Left colon (tissue), 2 donors: ENCODE measurements around the gene GALK1. TPM values are rescaled to one million over a fixed set of nuclear protein-coding genes. Genes with fewer than 3 reads are reported as not detected.

Experiments used
- ATAC-seq: fragments of 200-7000 bp; cut with Tn5 transposase; one replicate; pipeline ENCODE4 v1.9.1; 2020; ENCODE audit warnings: mild to moderate bottlenecking, moderate library complexity
- DNase-seq, 2 donors: peaks; one replicate each; pipeline ENCODE4 v3.0.0-alpha.2; 2020
- intact Hi-C, 2 donors: fragments of 100-400 bp; cut with DNase I in 1 of 2; cut with micrococcal nuclease in 1 of 2; formaldehyde crosslinking; loops; one replicate each; pipeline versions ENCODE4 v1.11.2 to v1.14.0; 2022; cut with DNase I, micrococcal nuclease
- microRNA-seq, 2 donors: library from miRNA; unstranded; fragments of <30 nt; microRNA quantifications; one replicate each; pipeline versions ENCODE4 v1.1.0 to v1.2.0, GENCODE V29; 2020
- total RNA-seq, 2 donors: library from RNA; stranded (reverse); fragmentation: NEBNext Ultra II Directional; extraction: Animal tissue kit (Norgen Biotek cat#: 25700); gene quantifications; one replicate each; pipeline ENCODE4 v1.2.1, GENCODE V29; 2021
- donor health status: DM: no; HTN: no; CAD: no.
- donor health status: DM: yes; HTN: yes; CAD: no.

GALK1 gene
- total RNA-seq, 2 donors from 2014 or later = 14.1 to 16.9 TPM

GRCh38 chr17:75720656-75721462 is 44.1 kb downstream of the GALK1 start, which contains the start of gene ITGB4:
Gene ITGB4 (plus strand): TSS chr17:75721459. CDS start chr17:75724704, 3,245 bp downstream.
- ATAC-seq = peak; percentile 64
- intact Hi-C loops = no loop called here
- DNase-seq = peak; percentile 89

GRCh38 chr17:75719732-75720131 is 45.3 kb downstream of the GALK1 start:
- DNase-seq (no peak), ATAC-seq (no peak)
- intact Hi-C loops = no loop called here

DNA sequence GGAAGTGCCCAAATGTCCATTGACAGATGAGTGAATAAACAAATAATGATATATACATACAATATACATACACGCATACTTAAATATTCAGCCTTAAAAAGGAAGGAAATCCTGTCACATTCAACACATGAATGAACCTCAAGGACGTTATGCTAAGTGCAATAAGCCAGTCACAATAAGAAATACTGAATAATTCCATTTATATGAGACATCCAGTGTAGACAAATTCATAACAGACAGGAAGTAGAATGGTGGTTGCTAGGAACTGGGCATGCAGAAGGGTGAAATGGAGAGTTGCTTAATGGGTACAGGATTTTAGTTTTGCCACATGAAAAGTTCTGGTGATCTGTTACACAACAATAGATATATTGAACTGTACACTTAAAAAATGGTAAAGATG is 52.5 kb downstream of the GALK1 start:
- intact Hi-C loops = no loop called here
- no peak for ATAC-seq

More for the DNA sequence above, 52.5 kb downstream of the GALK1 start:
- DNase-seq = no peak

Small RNAs within 50 kb of the gene (microRNA-seq; reads per million reads assigned to microRNA genes)
- gene MIR4738 = 2.1 to 5.4 reads per million in 2 donors

Other genes with a start within 250 kb of the GALK1 start
- gene CASKIN2, start 249.7 kb downstream of the GALK1 start, total RNA-seq = 10 to 100 TPM; 28.4 to 30.6 TPM
- gene TSEN54, start 248.7 kb downstream of the GALK1 start, total RNA-seq = 10 to 100 TPM; 30.1 to 38.9 TPM
- 100 to 1,000 TPM; 447 to 529 TPM for gene LLGL2, start 239.5 kb downstream of the GALK1 start, total RNA-seq
- gene MYO15B, start 177.4 kb downstream of the GALK1 start, total RNA-seq = 100 to 1,000 TPM; 575 to 676 TPM
- gene SMIM5, start 131.8 kb downstream of the GALK1 start, total RNA-seq = 10 to 100 TPM; 15.4 to 28.3 TPM
- gene RECQL5, start 98.0 kb downstream of the GALK1 start, total RNA-seq = 10 to 100 TPM; 23.2 to 27.0 TPM
- gene SAP30BP, start 97.9 kb downstream of the GALK1 start, total RNA-seq = 10 to 100 TPM; 72.1 to 72.5 TPM
- gene ITGB4, start 43.7 kb downstream of the GALK1 start, total RNA-seq = 100 to 1,000 TPM; 252 to 318 TPM
- 10 to 100 TPM; 18.3 to 21.8 TPM for gene UNK, start 19.6 kb upstream of the GALK1 start, total RNA-seq
- gene UNC13D, start 79.2 kb upstream of the GALK1 start, total RNA-seq = 10 to 100 TPM; 20.5 to 31.0 TPM
- gene WBP2, start 90.1 kb upstream of the GALK1 start, total RNA-seq = 100 to 1,000 TPM in 1 of 2 donors, 10 to 100 TPM in 1; 96.5 to 105 TPM
- gene TRIM47, start 113.4 kb upstream of the GALK1 start, total RNA-seq = 10 to 100 TPM; 44.8 to 61.8 TPM
- 10 to 100 TPM; 15.0 to 18.7 TPM for gene TRIM65, start 131.8 kb upstream of the GALK1 start, total RNA-seq
- gene MRPL38, start 139.7 kb upstream of the GALK1 start, total RNA-seq = 100 to 1,000 TPM in 1 of 2 donors, 10 to 100 TPM in 1; 84.2 to 111 TPM
- 1 to 10 TPM; 5.2 to 5.5 TPM for gene FBF1, start 175.8 kb upstream of the GALK1 start, total RNA-seq
- 100 to 1,000 TPM; 170 to 225 TPM for gene ACOX1, start 214.0 kb upstream of the GALK1 start, total RNA-seq
- gene TEN1, start 214.0 kb upstream of the GALK1 start, total RNA-seq = 10 to 100 TPM; 21.2 to 27.9 TPM
- gene CDK3, start 235.7 kb upstream of the GALK1 start, total RNA-seq = 10 to 100 TPM; 10.1 to 12.4 TPM